PC-9 (cell line): Measurements from ENCODE around the gene SFT2D3.

Experiments used
- CTCF ChIP-seq: fragments of 200-600 bp; sonication (generic); conservative IDR thresholded peaks from 2 replicates; pipeline ENCODE4 v1.6.1; 2017; ENCODE audit warnings: mixed run types, antibody characterized with exemption, mild to moderate bottlenecking, moderate library complexity
- EZH2 ChIP-seq: fragments of 200-600 bp; sonication (generic); IDR thresholded peaks from 2 replicates; pipeline ENCODE4 v1.8.0; 2017; ENCODE audit warnings: antibody characterized with exemption, low read depth

DNA sequence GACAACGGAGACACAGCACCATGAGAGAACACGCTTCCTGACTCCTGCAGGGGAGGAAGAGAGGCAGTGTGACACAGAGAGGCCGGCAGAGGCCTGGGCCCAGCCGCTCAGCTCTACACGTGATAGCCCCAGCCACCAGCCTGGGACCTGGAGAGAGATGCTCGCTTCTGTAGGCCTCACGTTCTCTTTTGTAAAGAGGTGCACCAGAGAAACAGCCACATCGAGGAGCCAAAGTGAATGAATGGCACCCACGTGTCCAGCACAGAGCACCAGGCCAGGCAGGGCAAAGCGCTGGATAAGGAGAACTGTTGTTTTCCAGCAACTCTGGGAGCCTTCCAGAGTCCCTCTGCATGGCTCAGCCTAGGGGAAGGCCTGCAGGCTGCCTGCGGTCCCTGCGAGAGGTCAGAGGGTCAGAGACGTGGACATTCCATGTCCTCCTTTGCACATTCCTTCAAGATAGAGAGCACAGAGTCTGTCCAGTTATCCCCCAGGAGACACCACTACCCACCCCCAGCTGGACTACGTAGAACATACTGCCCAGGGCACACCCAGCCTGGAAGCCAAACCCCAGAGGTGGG lies 40.1 kb upstream of the SFT2D3 start:
- TF ChIP-seq CTCF = no peak
- no peak for TF ChIP-seq EZH2
